ENCODE results near the gene CCL20. TPM values are rescaled to one million over a fixed set of nuclear protein-coding genes. Genes with fewer than 3 reads are reported as not detected.
A peak's percentile ranks its signal among the peaks of the same experiment; 100 is the strongest.

Gene CCL20
- total RNA-seq, 1 experiment from 2014 or later, result 1.5 TPM

- H3K27me3 ChIP-seq, result no peaks in the 10 kb centered on the region
- H3K36me3 ChIP-seq, result no peaks in the 10 kb centered on the region
- H3K4me3 ChIP-seq, result no peak overlapping the region
- peak; percentile 91 for DNase-seq
- no peaks in the 10 kb centered on the region for H3K9me3 ChIP-seq
Observed at GRCh38 chr2:227853204-227853629, 39.6 kb downstream of the CCL20 start.

GRCh38 chr2:227853765-227854271 is 40.2 kb downstream of the CCL20 start:
- Histone ChIP-seq H3K9me3 (no peaks in the 10 kb centered on the region), H3K36me3 (no peaks in the 10 kb centered on the region), H3K4me3 (no peak overlapping the region), H3K27me3 (no peaks in the 10 kb centered on the region)
- DNase-seq, result peak; percentile 75

GRCh38 chr2:227855440-227855839 is 41.8 kb downstream of the CCL20 start:
- Histone ChIP-seq H3K27me3 (no peaks in the 10 kb centered on the region), H3K36me3 (no peaks in the 10 kb centered on the region), H3K4me3 (no peak overlapping the region), H3K9me3 (no peaks in the 10 kb centered on the region)
- no peak for DNase-seq

- no peaks in the 10 kb centered on the region for H3K9me3 ChIP-seq
- H3K4me3 ChIP-seq, result no peak overlapping the region
- no peak for DNase-seq
- H3K36me3 ChIP-seq, result no peaks in the 10 kb centered on the region
- H3K27me3 ChIP-seq, result no peaks in the 10 kb centered on the region
Observed at GRCh38 chr2:227856697-227857096, 43.1 kb downstream of the CCL20 start.

- no peaks in the 10 kb centered on the region for H3K27me3 ChIP-seq
- H3K9me3 ChIP-seq, result no peaks in the 10 kb centered on the region
- DNase-seq, result peak; percentile 52
- no peaks in the 10 kb centered on the region for H3K36me3 ChIP-seq
- no peak overlapping the region for H3K4me3 ChIP-seq
Observed at GRCh38 chr2:227860221-227860641, 46.6 kb downstream of the CCL20 start.

GRCh38 chr2:227861011-227861410 is 47.4 kb downstream of the CCL20 start:
- Histone ChIP-seq H3K27me3 (no peaks in the 10 kb centered on the region), H3K9me3 (no peaks in the 10 kb centered on the region), H3K36me3 (no peaks in the 10 kb centered on the region), H3K4me3 (no peak overlapping the region)
- DNase-seq, result peak; percentile 39

GRCh38 chr2:227862227-227862740 is 48.6 kb downstream of the CCL20 start:
- no peak for DNase-seq
- H3K36me3 ChIP-seq, result no peaks in the 10 kb centered on the region
- no peaks in the 10 kb centered on the region for H3K27me3 ChIP-seq
- H3K4me3 ChIP-seq, result no peak overlapping the region
- no peaks in the 10 kb centered on the region for H3K9me3 ChIP-seq

- H3K36me3 ChIP-seq, result no peaks in the 10 kb centered on the region
- no peak overlapping the region for H3K4me3 ChIP-seq
- DNase-seq, result peak; percentile 76
- no peaks in the 10 kb centered on the region for H3K9me3 ChIP-seq
- H3K27me3 ChIP-seq, result no peaks in the 10 kb centered on the region
Observed at GRCh38 chr2:227862741-227863588, 49.3 kb downstream of the CCL20 start.

- DNase-seq, result peak; percentile 55
- 0 out of 2 replicates have a peak overlapping the region, but pooled peaks have one; percentile 8 for H3K4me3 ChIP-seq
- H3K36me3 ChIP-seq, result no peaks in the 10 kb centered on the region
- no peaks in the 10 kb centered on the region for H3K27me3 ChIP-seq
- H3K9me3 ChIP-seq, result no peaks in the 10 kb centered on the region
Observed at GRCh38 chr2:227864161-227864756, 50.6 kb downstream of the CCL20 start.

- no peak overlapping the region for H3K4me3 ChIP-seq
- no peaks in the 10 kb centered on the region for H3K9me3 ChIP-seq
- peak; percentile 56 for DNase-seq
- H3K27me3 ChIP-seq, result no peaks in the 10 kb centered on the region
- H3K36me3 ChIP-seq, result no peaks in the 10 kb centered on the region
Observed at GRCh38 chr2:227865291-227865690, 51.6 kb downstream of the CCL20 start.

Other genes with a start within 250 kb of the CCL20 start
- gene SCYGR2, start 214.9 kb upstream of the CCL20 start, total RNA-seq (2014; rRNA removed; shearing (Covaris generic); ENCODE audit: low replicate concordance), result not detected in 2 replicates
- gene SCYGR3, start 199.0 kb upstream of the CCL20 start, total RNA-seq (2014; rRNA removed; shearing (Covaris generic); ENCODE audit: low replicate concordance), result not detected in 2 replicates
- not detected in 2 replicates for gene SCYGR4, start 196.3 kb upstream of the CCL20 start, total RNA-seq (2014; rRNA removed; shearing (Covaris generic); ENCODE audit: low replicate concordance)
- not detected in 2 replicates for gene SCYGR5, start 147.0 kb upstream of the CCL20 start, total RNA-seq (2014; rRNA removed; shearing (Covaris generic); ENCODE audit: low replicate concordance)
- gene SLC19A3, start 95.8 kb upstream of the CCL20 start, total RNA-seq (2014; rRNA removed; shearing (Covaris generic); ENCODE audit: low replicate concordance), result 1.2 and 1.6 TPM in 2 replicates
- not detected in 2 replicates for gene SCYGR6, start 89.1 kb upstream of the CCL20 start, total RNA-seq (2014; rRNA removed; shearing (Covaris generic); ENCODE audit: low replicate concordance)
- not detected in 2 replicates for gene SCYGR7, start 85.5 kb upstream of the CCL20 start, total RNA-seq (2014; rRNA removed; shearing (Covaris generic); ENCODE audit: low replicate concordance)
- not detected in 2 replicates for gene SCYGR8, start 67.9 kb upstream of the CCL20 start, total RNA-seq (2014; rRNA removed; shearing (Covaris generic); ENCODE audit: low replicate concordance)
- gene DAW1, start 57.8 kb downstream of the CCL20 start, total RNA-seq (2014; rRNA removed; shearing (Covaris generic); ENCODE audit: low replicate concordance), result 8.3 and 8.5 TPM in 2 replicates

Measured in MG63 (cell line).